HEK293 (cell line): ENCODE data around the gene MED29.

Experiments used
- GLI4 ChIP-seq: fragments of 450-650 bp; formaldehyde crosslinking; IDR thresholded peaks from 2 replicates; pipeline ENCODE4 v1.5.1; 2016; ENCODE audit warnings: missing biosample characterization, missing genetic modification characterization
- GLIS1 ChIP-seq: fragments of 450-650 bp; formaldehyde crosslinking; IDR thresholded peaks from 2 replicates; pipeline ENCODE4 v1.5.1; 2016; ENCODE audit warnings: missing biosample characterization, missing genetic modification characterization
- KLF1 ChIP-seq: fragments of 450-650 bp; formaldehyde crosslinking; IDR thresholded peaks from 2 replicates; pipeline ENCODE4 v1.5.1; 2016; ENCODE audit warnings: missing biosample characterization, missing genetic modification characterization
- KLF17 ChIP-seq: fragments of 450-650 bp; formaldehyde crosslinking; IDR thresholded peaks from 2 replicates; pipeline ENCODE4 v1.5.1; 2016; ENCODE audit warnings: missing biosample characterization, missing genetic modification characterization
- KLF9 ChIP-seq: fragments of 450-650 bp; formaldehyde crosslinking; IDR thresholded peaks from 2 replicates; pipeline ENCODE4 v1.5.1; 2016; ENCODE audit warnings: missing biosample characterization, missing genetic modification characterization, low read depth
- MEIS1 ChIP-seq: sonication (generic); formaldehyde crosslinking; IDR thresholded peaks from 2 replicates; pipeline ENCODE4 v1.8.1; 2022; ENCODE audit warnings: missing genetic modification reagents, mild to moderate bottlenecking, borderline replicate concordance
- PRDM6 ChIP-seq: fragments of 450-650 bp; formaldehyde crosslinking; IDR thresholded peaks from 2 replicates; pipeline ENCODE4 v1.5.1; 2017; ENCODE audit warnings: missing biosample characterization, missing genetic modification characterization
- TCF7L2 ChIP-seq: IDR thresholded peaks from 2 replicates; pipeline ENCODE4 v1.6.1; 2011; ENCODE audit warnings: low read depth, mild to moderate bottlenecking, inconsistent platforms, low read length, moderate library complexity, borderline replicate concordance
- ZBTB17 ChIP-seq: fragments of 450-650 bp; formaldehyde crosslinking; IDR thresholded peaks from 2 replicates; pipeline ENCODE4 v1.5.1; 2016; ENCODE audit warnings: missing biosample characterization, missing genetic modification characterization
- ZBTB26 ChIP-seq: fragments of 450-650 bp; formaldehyde crosslinking; optimal IDR thresholded peaks from 2 replicates; pipeline ENCODE3; 2016; ENCODE audit warnings: missing biosample characterization, mild to moderate bottlenecking, missing genetic modification characterization
- ZFP3 ChIP-seq: fragments of 450-650 bp; formaldehyde crosslinking; IDR thresholded peaks from 2 replicates; pipeline ENCODE4 v1.5.1; 2016; ENCODE audit warnings: low read depth, missing biosample characterization, missing genetic modification characterization
- ZNF202 ChIP-seq: fragments of 450-650 bp; formaldehyde crosslinking; IDR thresholded peaks from 2 replicates; pipeline ENCODE4 v1.5.1; 2016; ENCODE audit warnings: missing biosample characterization, missing genetic modification characterization, borderline replicate concordance
- ZNF280C ChIP-seq: fragments of 450-650 bp; formaldehyde crosslinking; IDR thresholded peaks from 2 replicates; pipeline ENCODE4 v1.5.1; 2016; ENCODE audit warnings: missing biosample characterization, missing genetic modification characterization
- ZNF362 ChIP-seq: fragments of 450-650 bp; formaldehyde crosslinking; IDR thresholded peaks from 2 replicates; pipeline ENCODE4 v1.5.1; 2016; ENCODE audit warnings: missing biosample characterization, missing genetic modification characterization
- ZNF37A ChIP-seq: fragments of 450-650 bp; IDR thresholded peaks from 2 replicates; pipeline ENCODE4 v1.5.1; 2018; ENCODE audit warnings: missing biosample characterization, missing genetic modification characterization
- ZNF394 ChIP-seq: fragments of 450-650 bp; formaldehyde crosslinking; IDR thresholded peaks from 2 replicates; pipeline ENCODE4 v1.5.1; 2016; ENCODE audit warnings: missing biosample characterization, missing genetic modification characterization, mild to moderate bottlenecking, moderate library complexity, borderline replicate concordance
- ZNF529 ChIP-seq: fragments of 450-650 bp; formaldehyde crosslinking; IDR thresholded peaks from 2 replicates; pipeline ENCODE4 v1.5.1; 2017; ENCODE audit warnings: missing genetic modification characterization, missing biosample characterization; ENCODE audit not compliant: insufficient replicate concordance
- ZNF596 ChIP-seq: fragments of 450-650 bp; IDR thresholded peaks from 2 replicates; pipeline ENCODE4 v1.5.0; 2018; ENCODE audit warnings: missing biosample characterization, mild to moderate bottlenecking, missing genetic modification characterization, moderate library complexity
- ZNF600 ChIP-seq: fragments of 450-650 bp; formaldehyde crosslinking; IDR thresholded peaks from 2 replicates; pipeline ENCODE4 v1.5.1; 2016; ENCODE audit warnings: missing biosample characterization, missing genetic modification characterization
- ZNF610 ChIP-seq: fragments of 450-650 bp; formaldehyde crosslinking; IDR thresholded peaks from 2 replicates; pipeline ENCODE4 v1.5.1; 2016; ENCODE audit warnings: missing biosample characterization, missing genetic modification characterization, borderline replicate concordance
- ZSCAN30 ChIP-seq: fragments of 450-650 bp; IDR thresholded peaks from 2 replicates; pipeline ENCODE4 v1.5.1; 2018; ENCODE audit warnings: missing biosample characterization, mild to moderate bottlenecking, missing genetic modification characterization, moderate library complexity
- TF ChIP-seq, protein P1 (sequence below): fragments of 450-650 bp; formaldehyde crosslinking; IDR thresholded peaks from 2 replicates; pipeline ENCODE4 v1.5.1; 2016; ENCODE audit warnings: missing biosample characterization, missing genetic modification characterization, borderline replicate concordance
- TF ChIP-seq, protein P2 (sequence below): fragments of 450-650 bp; formaldehyde crosslinking; IDR thresholded peaks from 2 replicates; pipeline ENCODE4 v1.5.1; 2016; ENCODE audit warnings: missing biosample characterization, missing genetic modification characterization, low read depth
- TF ChIP-seq, protein P3 (sequence below): fragments of 450-650 bp; formaldehyde crosslinking; IDR thresholded peaks from 2 replicates; pipeline ENCODE4 v1.5.1; 2016; ENCODE audit warnings: missing biosample characterization, missing genetic modification characterization

Gene MED29

GRCh38 chr19:39406656-39407409 lies 15.7 kb downstream of the MED29 start, which contains the start of gene ZFP36 (continued):
- peak; percentile 87; the same call in 1 of the 2 replicates for TF ChIP-seq KLF17
- TF ChIP-seq KLF1 (tag by site-specific recombination) = peak; percentile 80
- peak; percentile 92 for TF ChIP-seq ZBTB17 (tag by site-specific recombination)
- TF ChIP-seq, protein P1, sequence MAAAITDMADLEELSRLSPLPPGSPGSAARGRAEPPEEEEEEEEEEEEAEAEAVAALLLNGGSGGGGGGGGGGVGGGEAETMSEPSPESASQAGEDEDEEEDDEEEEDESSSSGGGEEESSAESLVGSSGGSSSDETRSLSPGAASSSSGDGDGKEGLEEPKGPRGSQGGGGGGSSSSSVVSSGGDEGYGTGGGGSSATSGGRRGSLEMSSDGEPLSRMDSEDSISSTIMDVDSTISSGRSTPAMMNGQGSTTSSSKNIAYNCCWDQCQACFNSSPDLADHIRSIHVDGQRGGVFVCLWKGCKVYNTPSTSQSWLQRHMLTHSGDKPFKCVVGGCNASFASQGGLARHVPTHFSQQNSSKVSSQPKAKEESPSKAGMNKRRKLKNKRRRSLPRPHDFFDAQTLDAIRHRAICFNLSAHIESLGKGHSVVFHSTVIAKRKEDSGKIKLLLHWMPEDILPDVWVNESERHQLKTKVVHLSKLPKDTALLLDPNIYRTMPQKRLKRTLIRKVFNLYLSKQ (tag by site-specific recombination) = peak; percentile 41; the same call in 1 of the 2 replicates
- TF ChIP-seq GLI4 = no peak
- TF ChIP-seq ZNF362 = no peak
- peak; percentile 46; the same call in 1 of the 2 replicates for TF ChIP-seq GLIS1 (tag by site-specific recombination)
- TF ChIP-seq, protein P2, sequence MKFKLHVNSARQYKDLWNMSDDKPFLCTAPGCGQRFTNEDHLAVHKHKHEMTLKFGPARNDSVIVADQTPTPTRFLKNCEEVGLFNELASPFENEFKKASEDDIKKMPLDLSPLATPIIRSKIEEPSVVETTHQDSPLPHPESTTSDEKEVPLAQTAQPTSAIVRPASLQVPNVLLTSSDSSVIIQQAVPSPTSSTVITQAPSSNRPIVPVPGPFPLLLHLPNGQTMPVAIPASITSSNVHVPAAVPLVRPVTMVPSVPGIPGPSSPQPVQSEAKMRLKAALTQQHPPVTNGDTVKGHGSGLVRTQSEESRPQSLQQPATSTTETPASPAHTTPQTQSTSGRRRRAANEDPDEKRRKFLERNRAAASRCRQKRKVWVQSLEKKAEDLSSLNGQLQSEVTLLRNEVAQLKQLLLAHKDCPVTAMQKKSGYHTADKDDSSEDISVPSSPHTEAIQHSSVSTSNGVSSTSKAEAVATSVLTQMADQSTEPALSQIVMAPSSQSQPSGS (tag by site-specific recombination) = no peak
- no peak for TF ChIP-seq ZNF529 (tag by site-specific recombination)
- TF ChIP-seq ZNF596 = no peak
- peak; percentile 59 for TF ChIP-seq ZBTB26 (tag by site-specific recombination)
- TF ChIP-seq ZSCAN30 = peak; percentile 52
- TF ChIP-seq ZNF202 (tag by site-specific recombination) = no peak
- no peak for TF ChIP-seq PRDM6
- TF ChIP-seq ZNF37A (tag by site-specific recombination) = no peak
- TF ChIP-seq ZNF394 (tag by site-specific recombination) = peak; percentile 67
- no peak for TF ChIP-seq ZFP3 (tag by site-specific recombination)
- peak; percentile 59 for TF ChIP-seq KLF9 (tag by site-specific recombination)
- no peak for TF ChIP-seq TCF7L2
- TF ChIP-seq, protein P3, sequence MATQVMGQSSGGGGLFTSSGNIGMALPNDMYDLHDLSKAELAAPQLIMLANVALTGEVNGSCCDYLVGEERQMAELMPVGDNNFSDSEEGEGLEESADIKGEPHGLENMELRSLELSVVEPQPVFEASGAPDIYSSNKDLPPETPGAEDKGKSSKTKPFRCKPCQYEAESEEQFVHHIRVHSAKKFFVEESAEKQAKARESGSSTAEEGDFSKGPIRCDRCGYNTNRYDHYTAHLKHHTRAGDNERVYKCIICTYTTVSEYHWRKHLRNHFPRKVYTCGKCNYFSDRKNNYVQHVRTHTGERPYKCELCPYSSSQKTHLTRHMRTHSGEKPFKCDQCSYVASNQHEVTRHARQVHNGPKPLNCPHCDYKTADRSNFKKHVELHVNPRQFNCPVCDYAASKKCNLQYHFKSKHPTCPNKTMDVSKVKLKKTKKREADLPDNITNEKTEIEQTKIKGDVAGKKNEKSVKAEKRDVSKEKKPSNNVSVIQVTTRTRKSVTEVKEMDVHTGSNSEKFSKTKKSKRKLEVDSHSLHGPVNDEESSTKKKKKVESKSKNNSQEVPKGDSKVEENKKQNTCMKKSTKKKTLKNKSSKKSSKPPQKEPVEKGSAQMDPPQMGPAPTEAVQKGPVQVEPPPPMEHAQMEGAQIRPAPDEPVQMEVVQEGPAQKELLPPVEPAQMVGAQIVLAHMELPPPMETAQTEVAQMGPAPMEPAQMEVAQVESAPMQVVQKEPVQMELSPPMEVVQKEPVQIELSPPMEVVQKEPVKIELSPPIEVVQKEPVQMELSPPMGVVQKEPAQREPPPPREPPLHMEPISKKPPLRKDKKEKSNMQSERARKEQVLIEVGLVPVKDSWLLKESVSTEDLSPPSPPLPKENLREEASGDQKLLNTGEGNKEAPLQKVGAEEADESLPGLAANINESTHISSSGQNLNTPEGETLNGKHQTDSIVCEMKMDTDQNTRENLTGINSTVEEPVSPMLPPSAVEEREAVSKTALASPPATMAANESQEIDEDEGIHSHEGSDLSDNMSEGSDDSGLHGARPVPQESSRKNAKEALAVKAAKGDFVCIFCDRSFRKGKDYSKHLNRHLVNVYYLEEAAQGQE (tag by site-specific recombination) = no peak; the same call in 1 of the 2 replicates
- TF ChIP-seq ZNF610 (tag by site-specific recombination) = 0 out of 2 replicates have a peak, but pooled peaks have one; percentile 58
- TF ChIP-seq MEIS1 (CRISPR knock-in tag) = no peak
- no peak for TF ChIP-seq ZNF280C (tag by site-specific recombination)
- peak; percentile 96 for TF ChIP-seq ZNF600 (tag by site-specific recombination)
